Non-pigmented ciliary epithelial cell (primary cell): Measurements from ENCODE around the gene DNAH3.
"Not testable (repeated sequence)": the region's sequence is repeated elsewhere in the genome, so short reads cannot be mapped to it uniquely, and the experiment has no call there.

Experiments used
- DNase-seq: peaks from one replicate; pipeline ENCODE4 v3.0.0-alpha.2; 2010; ENCODE audit warnings: low read depth

DNAH3 gene

DNA sequence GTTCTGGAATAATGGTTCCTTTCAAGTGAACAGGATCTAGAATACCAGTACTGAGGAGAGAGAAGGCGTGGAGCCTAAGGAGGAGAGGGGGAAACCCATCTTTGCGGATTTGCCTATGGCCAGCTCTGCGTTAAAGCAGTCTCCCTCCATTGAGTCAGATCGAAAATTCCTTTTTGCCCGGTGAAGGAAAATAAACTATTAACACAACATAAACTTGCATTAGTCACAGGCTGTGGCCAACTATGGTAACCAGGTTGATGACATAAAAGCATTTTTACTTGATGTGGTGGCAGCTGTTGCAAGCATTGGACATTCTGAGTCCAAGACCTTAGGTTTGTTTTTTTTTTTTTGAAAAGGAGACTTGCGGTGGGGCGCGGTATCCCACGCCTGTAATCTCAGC, 16.7 kb upstream of the DNAH3 start:
- peak; percentile 87 for DNase-seq

DNA sequence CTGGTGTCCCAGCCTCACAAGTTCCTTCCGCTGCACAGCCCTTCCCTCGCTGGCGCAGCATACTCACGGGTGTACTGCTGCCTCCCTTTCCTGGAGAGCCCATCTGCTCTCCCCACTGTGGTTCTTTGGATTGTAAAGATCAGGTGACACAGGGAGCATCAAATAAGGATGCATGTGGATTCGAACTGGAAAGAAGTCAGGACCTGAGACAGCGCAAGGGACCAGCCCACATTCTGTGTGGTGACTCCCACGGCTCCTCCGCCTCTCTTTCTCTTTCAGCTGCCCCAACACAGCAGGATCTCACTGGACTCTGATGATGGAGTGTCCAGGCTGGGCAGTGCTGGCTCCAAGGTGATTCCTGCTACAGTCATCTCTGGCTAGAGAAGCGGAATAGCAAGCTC, 15.9 kb upstream of the DNAH3 start:
- no peak for DNase-seq

DNA sequence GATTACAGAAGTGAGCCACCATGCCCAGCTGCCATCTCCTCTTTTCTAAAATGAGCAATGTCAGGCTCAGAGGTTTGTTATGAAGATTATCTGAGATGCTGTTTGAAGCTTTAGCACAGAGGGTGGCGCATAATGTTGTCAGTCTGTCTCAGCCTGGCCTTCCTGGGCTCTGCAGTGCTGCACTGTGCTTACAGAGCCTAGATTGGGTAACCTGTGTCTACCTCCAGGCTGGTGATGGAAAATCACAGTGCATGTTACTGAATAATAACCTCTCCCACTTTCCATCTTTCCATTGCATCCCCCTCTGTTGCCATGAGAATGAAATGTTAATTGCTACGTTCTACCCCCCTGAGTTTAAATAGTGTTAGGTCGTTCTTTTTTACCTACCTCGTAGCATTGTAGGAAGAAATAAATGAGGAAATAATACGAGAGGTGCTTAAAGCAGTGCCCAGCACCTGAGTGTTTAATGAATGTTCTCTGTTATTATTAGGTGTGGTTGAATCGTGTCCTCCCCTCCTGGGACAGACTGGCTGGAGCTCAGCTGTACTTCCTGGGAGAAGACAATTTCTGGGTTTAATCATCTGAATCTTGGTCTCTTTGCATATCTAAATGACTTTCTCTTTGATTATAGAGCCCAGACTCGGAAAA, 14.0 kb upstream of the DNAH3 start:
- no peak for DNase-seq

DNA sequence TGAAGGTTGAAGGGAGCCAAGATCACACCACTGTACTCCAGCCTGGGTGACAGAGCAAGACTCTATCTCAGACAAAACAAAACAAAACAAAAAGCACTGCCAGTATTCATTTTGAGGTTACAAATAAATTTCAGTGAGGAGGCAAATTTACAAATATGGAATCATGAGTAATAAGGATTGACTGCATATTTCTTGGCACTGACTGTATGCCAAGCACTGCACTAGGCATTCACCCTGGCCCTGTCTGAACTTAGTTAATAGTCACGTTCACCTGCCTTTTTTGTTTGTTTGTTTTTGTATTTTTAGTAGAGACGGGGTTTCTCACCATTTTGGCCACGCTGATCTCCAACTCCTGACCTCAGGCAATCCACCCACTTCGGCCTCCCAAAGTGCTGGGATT, 12.9 kb upstream of the DNAH3 start:
- no peak for DNase-seq

DNA sequence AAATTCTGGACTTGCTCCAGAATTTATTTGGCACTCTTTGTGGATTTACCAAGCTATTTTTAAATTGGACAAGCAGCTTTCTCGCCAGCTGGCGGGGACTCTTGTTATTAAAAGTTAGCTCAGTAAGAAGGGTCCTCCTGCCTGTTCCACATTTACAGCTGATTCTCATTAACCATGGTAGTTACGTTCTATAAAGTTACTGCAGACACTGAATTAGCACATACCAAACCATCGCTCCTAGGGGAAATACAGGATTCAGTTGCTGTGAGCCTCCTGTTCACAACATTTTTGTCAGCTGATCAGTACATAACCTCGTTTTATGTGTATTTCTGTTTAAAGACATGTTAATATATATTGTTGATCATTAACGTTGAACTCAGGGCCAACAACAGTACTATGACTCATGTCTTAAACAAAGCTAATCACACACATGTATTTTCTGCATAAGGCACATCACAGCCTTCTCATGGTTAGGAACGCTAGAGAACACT, 12.1 kb upstream of the DNAH3 start:
- no peak for DNase-seq

DNA sequence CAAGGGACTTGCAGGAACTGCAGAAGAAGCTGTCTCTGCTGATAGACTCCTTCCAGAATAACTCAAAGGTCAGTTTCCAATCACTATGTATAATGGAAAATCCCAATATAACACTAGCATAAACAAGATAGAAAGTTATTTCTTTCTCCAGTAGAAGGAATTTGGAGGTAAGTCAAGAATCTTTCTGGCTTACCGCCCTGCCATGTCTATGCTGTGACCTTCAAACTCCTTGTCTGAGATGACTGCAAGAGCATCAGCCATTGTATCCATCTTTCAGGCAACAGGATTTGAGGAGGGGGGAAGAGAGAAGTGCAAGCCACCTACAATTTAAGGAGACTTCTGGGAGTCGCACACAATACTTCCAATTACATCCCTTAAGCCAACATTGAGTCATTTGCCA, 10.6 kb upstream of the DNAH3 start:
- DNase-seq = no peak

DNA sequence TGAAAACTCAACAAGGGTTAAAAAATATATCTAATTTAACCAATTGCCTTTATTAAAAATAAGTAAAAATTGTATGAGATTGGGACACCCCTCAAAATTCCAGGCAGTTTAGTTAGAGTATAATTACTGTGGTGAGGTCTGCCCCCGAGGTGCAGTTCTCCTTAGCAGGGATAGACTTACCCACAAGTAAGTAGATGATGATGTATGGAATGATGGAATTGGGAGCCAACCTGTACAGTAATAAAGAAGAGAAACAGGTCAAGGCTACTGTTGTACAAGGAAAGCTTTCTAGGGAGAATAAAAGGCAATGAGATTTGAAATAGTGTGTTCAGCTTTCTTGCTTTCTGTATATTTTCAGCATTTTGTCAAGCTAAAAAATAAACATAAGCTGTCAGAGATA, 9.6 kb upstream of the DNAH3 start:
- DNase-seq = no peak

DNA sequence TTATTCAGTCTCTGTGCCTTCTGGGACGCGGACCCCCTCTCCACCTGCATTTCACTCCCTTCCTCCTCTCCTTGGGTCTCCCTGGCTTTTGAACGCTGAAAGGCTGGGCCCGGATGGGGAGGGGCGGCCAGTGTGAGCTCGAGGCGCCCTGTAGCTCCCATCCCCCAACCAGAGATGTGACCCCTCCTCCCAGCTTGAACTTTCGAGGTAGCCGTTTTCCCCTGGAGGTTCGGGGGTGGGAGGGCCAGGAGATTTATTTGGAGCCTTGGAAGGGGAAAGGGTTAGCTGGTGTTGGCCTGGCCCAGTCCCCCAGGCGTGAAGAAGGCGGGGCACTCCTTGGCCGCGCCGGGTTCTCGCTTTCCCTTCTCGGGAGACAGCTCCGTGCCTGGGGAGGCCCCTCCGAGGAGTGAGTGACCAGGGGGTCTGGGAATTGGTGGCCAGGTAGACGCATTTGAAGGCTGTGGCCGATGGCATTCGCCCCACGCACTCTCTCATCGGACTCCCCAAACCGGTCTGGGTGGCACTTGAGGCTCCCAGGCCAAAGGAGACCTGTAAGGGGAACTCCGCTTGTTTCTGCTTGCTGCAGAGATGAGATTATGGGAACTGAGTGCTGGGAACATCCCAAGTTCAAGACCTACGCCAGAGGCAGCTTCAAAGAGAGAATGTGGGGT, 8.8 kb upstream of the DNAH3 start:
- DNase-seq = no peak

DNA sequence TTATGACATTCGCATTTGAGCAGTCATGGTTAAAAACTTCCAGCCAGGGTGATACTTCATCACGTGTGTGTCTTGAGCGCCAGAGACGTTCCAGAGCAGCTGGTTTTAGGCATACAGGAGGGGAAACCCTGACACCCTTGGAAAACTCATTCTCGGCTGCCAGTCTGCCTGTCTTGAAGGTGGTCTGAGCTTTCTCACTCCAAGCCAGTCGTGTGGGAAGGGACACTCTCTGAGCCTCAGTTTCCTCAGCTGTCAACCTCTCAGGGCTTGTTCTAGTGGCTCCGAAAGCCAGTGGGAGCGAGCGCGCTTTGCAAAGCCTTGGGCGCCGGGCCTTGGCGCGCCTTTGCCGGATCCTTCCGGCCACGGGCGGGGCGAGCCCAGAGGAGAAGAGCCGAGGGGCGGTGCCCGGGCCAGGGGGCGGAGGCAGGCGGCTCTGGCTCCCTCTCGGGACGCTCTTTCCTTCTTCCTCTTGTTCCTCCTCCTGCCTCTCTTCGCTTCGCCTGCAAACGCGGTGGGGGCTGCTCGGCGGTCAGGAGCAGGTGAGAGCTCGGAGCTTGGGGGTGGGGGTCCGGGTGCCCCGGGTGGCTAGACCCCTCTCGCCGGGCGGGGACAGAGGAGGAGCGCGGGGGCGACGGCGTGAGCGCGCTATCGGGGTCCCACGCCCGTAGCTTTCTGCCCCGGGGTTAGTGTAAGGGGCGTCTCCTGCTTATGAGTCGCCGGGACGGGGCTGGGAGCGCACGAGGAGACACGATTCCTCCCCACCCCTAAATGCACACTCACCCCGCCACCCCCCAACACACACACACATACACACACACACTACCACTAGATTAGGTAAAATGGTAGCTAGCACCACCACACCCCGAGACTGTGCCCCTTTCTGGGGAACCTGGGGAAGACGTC, 7.8 kb upstream of the DNAH3 start, which contains the start of gene LDAF1:
LDAF1 (plus strand) TSS at position 467 of the 903 bp plus-strand sequence. CDS start 2,509 bp downstream, outside the sequence.
- DNase-seq = no peak

DNA sequence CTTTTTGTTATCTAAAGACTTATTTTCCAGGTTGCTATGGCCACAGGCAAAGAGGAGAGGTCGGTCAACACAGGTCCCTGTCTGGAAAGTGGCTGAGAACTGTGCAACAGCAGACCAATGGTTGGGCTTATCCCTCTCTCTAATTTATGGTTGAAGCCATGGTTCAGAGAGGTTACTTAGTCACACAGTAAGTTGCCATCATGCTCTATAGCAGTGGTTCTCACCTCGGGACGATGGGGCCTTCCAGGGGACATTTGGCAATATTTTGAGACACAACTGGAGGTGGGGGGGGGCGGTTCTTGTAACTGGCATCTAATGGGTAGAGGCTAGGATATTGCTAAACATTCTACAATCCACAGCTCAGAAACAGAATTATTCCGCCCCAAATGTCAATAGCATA, 7.0 kb upstream of the DNAH3 start:
- DNase-seq = no peak

DNA sequence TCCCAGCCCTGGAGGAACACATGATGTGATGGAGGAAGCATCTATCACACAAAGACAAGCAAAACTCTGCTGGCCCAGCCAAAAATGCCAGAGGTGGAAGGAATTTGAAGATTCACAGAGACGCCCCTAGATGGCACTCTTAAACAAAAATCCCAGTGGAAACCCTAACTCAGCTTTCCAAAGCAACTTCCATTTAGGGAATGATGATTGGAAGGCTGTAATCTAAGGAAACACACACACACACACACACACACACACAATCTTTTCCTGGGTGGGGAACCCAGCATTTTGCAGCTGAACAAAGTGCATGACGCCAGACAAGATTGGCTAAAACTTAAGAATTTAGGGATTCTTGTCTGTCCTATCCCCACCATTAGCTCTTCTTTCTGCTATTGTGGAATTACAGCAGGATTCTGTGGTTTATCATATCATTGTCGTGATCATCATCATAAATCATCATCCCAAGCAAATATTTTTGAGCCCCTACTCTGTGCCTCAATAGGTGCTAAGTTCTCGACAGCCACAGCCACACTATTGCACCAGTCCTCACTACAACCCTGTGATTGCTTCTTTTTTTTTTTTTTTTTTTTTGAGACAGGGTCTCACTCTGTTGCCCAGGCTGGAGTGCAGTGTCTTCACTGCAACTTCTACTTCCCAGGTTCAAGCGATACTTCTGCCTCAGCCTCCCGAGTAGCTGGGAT, 6.3 kb upstream of the DNAH3 start:
- DNase-seq = peak; percentile 43

DNA sequence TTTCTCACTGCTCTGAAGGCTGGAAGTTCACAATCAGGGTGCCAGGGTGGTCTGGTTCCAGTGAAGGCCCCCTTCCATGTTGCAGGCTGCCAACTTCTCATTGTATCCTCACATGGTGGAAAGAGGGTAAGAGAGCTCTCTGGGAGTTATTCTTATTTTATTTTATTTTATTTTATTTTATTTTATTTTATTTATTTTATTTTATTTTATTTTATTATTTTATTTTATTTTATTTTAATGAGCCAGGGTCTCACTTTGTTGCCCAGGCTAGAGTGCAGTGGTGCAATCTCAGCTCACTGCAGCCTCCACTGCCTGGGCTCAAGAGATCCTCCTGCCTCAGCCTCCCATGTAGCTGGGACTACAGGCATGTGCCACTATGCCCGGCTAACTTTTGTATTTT, 5.4 kb upstream of the DNAH3 start:
- not testable (repeated sequence) for DNase-seq

DNA sequence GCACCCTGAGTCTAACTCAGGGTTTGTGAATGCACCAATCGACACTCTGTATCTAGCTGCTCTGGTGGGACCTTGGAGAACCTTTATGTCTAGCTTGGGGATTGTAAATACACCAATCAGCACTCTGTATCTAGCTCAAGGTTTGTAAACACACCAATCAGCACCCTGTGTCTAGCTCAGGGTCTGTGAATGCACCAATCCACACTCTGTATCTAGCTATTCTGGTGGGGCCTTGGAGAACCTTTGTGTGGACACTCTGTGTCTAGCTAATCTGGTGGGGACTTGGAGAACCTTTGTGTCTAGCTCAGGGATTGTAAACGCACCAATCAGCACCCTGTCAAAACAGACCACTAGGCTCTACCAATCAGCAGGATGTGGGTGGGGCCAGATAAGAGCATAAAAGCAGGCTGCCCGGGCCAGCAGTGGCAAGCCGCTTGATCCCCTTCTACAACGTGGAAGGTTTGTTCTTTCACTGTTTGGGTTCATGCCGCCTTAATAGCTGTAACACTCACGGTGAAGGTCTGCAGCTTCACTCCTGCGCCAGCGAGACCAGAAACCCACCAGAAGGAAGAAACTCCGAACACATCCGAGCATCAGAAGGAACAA, 2.6 kb upstream of the DNAH3 start:
- not testable (repeated sequence) for DNase-seq

DNA sequence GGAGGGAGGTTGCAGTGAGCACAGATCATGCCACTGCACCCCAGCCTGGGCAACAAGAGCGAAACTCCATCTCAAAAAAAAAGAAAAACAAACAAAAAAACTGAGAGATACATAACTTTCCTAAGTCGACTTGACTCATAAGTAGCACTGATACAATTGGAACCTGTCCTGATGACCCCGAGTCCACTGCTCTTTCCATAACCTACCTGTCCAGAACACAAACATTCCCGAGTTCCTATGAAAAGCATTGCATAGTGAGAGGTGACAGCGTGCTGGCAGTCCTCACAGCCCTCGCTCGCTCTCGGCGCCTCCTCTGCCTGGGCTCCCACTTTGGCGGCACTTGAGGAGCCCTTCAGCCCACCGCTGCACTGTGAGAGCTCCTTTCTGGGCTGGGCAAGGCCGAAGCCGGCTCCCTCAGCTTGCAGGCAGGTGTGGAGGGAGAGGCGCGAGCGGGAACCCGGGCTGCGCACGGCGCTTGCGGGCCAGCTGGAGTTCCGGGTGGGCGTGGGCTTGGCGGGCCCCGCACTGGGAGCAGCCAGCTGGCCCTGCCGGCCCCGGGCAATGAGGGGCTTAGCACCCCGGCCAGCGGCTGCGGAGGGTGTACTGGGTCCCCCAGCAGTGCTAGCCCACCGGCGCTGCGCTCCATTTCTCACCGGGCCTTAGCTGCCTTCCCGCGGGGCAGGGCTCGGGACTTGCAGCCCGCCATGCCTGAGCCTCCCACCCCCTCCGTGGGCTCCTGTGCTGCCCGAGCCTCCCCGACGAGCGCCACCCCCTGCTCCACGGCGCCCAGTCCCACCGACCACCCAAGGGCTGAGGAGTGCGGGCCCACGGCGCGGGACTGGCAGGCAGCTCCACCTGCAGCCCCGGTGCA, 1.7 kb upstream of the DNAH3 start:
- DNase-seq = not testable (repeated sequence)

DNA sequence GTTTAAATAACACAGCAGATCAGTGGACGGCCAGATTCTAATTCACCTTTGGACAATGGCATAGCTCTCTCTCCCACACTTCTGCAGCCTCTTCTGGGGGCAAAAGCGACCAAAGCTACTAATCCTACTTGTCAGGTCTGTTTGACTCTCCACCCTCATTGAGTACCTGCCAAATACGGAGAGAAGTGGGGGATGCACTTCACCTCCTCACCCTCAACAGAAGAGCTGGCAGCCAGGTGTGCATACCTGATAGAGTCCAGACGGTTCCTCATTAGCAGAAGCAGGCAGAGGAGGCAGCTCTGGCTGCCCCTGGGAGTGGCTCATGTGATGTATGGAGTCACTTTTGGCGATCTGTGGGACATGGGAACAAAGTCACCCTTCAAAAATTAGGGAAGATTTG, 4.9 kb downstream of the DNAH3 start:
- no peak for DNase-seq

DNA sequence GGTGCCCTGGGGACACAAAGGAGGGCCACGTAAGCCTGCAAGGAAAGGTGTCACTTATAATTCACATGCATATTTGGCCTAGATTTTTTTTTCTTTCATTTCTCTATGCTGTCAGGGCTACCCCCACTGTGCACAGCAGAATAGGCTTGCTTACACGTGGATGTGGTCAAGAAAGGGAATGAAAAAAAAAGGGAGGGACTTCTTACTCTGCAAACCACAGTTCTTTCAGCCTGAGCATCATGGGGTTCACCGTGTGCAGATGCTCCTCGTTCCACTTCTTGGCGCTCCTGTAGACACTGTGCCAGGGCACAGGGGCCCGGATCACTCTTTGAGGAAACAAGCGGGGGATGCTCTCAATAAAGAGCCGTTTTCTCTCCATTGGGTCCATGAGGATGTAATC, 16.6 kb downstream of the DNAH3 start:
- DNase-seq = no peak

DNA sequence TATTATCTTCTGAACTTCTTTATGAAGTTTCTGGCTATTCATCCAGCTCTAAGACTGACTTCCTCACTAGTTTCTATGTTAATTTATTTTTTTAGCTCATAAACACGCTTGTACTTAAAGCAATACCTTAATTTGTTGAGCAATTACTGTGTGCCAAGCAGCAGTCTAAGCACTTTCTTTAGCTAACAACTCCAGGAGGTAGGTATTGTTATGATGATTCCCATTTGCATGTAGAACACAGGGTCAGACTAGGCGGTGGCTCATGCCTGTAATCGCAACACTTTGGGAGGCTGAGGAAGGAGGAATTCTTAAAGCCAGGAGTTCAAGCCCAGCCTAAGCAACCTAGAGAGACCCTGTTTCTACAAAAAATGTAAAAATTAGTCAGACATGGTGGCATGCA, 19.8 kb downstream of the DNAH3 start:
- DNase-seq = no peak

DNA sequence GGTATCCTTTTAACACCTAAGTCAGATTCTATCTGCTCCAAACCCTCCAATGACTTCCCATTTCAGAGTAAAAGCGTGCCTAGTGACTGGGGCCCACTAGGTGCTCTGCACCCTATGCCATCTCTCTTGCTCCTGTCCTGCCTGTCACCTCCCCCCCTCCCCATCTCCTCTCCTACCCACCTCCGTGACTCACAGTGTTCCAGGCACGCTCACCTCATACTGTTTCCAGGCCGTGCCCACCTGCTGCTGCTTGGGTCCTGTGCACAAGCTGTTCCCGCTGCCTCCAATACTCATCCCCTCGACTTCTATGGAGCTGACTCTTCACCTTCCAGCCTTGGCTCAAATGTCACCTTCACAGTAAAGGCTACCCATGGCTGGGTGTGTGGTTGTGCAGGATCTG, 21.7 kb downstream of the DNAH3 start:
- no peak for DNase-seq

DNA sequence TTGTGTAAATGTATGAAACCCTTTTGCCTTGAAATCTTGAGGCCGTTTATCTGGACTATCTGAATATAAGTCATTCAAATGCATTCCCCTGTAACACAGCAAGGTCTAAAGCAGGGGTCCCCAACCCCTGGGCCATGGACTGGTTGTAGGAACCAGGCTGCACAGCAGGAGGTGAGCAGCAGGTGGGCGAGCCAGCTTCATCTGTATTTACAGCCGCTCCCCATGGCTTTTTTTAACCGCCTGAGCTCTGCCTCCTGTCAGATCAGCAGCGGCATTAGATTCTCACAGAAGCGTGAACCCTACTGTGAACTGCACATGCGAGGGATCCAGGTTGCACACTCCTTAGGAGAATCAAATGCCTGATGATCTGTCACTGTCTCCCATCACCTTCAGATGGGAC, 24.1 kb downstream of the DNAH3 start:
- DNase-seq = no peak

DNA sequence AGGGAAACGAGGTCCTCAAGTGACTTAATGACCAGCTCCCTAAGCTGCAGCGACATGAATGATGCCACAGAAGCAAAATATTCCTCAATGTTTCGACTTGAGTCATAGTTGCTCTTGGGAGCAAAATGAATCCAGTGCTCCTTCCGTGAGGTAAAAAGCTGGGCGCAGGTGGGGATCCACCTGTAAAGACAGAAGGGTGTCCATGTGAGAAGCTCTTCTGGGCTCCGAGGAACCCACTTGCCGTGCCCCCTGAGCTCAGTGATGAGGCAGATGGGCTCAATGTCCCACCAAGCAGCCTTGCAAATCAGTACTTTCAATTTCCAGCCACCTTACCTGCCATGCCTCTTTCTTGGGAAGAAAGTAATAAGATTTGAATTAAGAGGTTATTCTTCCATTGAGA, 25.5 kb downstream of the DNAH3 start:
- no peak for DNase-seq
